Measurements from ENCODE around the gene PARVB.

DNA sequence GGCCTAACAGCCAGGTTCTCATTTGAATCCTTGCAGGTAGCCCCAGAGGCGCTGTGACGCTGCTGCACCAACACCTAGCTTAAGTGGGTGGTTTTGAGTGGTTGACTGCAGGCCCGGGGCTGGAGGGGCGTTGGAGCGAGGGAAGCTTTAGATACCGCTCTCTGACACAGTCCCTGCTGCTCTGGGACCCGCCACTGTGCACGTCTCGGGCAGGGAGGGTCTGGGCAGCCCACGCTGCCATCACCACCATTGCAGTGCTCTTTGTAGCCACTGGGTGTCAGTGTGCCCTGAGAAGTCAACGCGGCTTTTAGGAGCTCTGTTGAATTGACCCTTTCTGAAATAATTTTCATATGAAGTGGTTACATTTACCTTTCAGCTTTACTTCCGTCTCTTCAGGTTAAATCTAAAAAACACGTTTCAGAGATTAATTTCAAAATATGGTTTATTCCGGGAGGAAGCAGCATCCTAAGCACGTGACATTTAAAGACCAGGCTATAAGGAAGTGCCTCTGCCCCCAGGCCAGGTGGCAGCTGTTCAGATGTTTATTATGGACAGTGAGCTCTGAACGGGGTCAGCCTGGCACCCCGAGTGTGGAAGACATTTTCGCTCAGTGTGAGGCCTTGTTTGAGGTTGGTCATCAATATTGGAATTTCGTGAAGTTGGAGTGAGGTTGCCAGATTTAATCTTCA is 30.9 kb upstream of the PARVB start:
- no peak for TF ChIP-seq ATF2 (IDR thresholded peaks at IDR 0.05; ENCODE audit: low read length)
- peak; percentile 16 for TF ChIP-seq CREB1 (IDR thresholded peaks at IDR 0.05)
- no peak for TF ChIP-seq RXRA (IDR thresholded peaks at IDR 0.05; ENCODE audit: insufficient read depth, low read depth, low read length)
